Right lobe of liver (tissue), 6 donors: ENCODE results near the gene NKAIN2. TPM values are rescaled to one million over a fixed set of nuclear protein-coding genes. Genes with fewer than 3 reads are reported as not detected.

Source experiments
- ATAC-seq, 4 donors: fragments of 200-7000 bp; cut with Tn5 transposase; one replicate each; pipeline ENCODE4 v1.9.1; 2020; ENCODE audit warnings: mild to moderate bottlenecking in 4 of 4, moderate library complexity in 4 of 4
- DNase-seq, 3 donors: peaks; one replicate each; pipeline ENCODE4 v3.0.0-alpha.2; 2020
- H3K27ac ChIP-seq, 3 donors: fragments of 200-600 bp; one replicate each; pipeline ENCODE4 v1.8.0; 2022
- H3K27me3 ChIP-seq, 2 donors: fragments of 200-600 bp; one replicate each; pipeline ENCODE4 v1.8.0; 2022
- H3K36me3 ChIP-seq, 4 donors: fragments of 200-600 bp; sonication (generic) in 1 of 4; one replicate each; pipeline versions ENCODE4 v1.5.1 to v1.8.0; 2017 to 2022; ENCODE audit warnings: control low read depth in 1 of 4
- H3K4me1 ChIP-seq, 4 donors: fragments of 200-600 bp; sonication (generic) in 1 of 4; one replicate each; pipeline versions ENCODE4 v1.5.1 to v1.8.0; 2017 to 2022; ENCODE audit warnings: control low read depth in 1 of 4
- H3K4me3 ChIP-seq, 3 donors: fragments of 200-600 bp; one replicate each; pipeline ENCODE4 v1.8.0; 2022
- H3K9me3 ChIP-seq, 4 donors: fragments of 200-600 bp; sonication (generic) in 1 of 4; one replicate each; pipeline versions ENCODE4 v1.5.1 to v1.8.0; 2017 to 2022; ENCODE audit warnings: control low read depth in 1 of 4
- CTCF ChIP-seq, 4 donors: fragments of 200-600 bp in 3 of 4; fragments of 450-650 bp in 1 of 4; IDR thresholded peaks; one replicate each; pipeline versions ENCODE4 v1.5.1 to v1.8.0; 2016 to 2022; ENCODE audit warnings: antibody characterized with exemption in 4 of 4, mild to moderate bottlenecking in 2 of 4
- POLR2A ChIP-seq: fragments of 450-650 bp; IDR thresholded peaks from one replicate; pipeline ENCODE4 v1.6.1; 2017; ENCODE audit warnings: antibody characterized with exemption, mild to moderate bottlenecking
- WGBS: methylation state at CpG from one replicate; pipeline ENCODE4 v1.1.6; 2018; ENCODE audit warnings: low coverage, low lambda C conversion rate; ENCODE audit not compliant: insufficient coverage; ENCODE audit errors: missing lambda C conversion rate; 5-methylcytosine and 5-hydroxymethylcytosine counted together
- intact Hi-C, 2 donors: fragments of 100-400 bp; cut with DNase I; formaldehyde crosslinking; loops; one replicate each; pipeline versions ENCODE4 v1.11.2 to v1.14.1; 2022
- total RNA-seq, 6 experiments: library from RNA; depleted of rRNA in 2 of 6; stranded (reverse); fragments of >200 nt in 2 of 6; fragmentation: NEBNext Ultra II Directional in 3 of 6; extraction: Animal tissue kit (Norgen Biotek cat#: 25700) in 3 of 6; gene quantifications; one replicate each; pipeline versions ENCODE4 v1.1.0 to v1.2.4, GENCODE V29; 2016 to 2023
- donor health status: DM: no; HTN: yes; CAD: no.
- donor health status: DM: no; HTN: no; CAD: no.
- donor health status: DM: no; HTN: no; CAD: no.
- donor health status: DM: no; HTN: yes; CAD: no.
- donor health status: DM: no; HTN: yes; CAD: no.

Gene NKAIN2
- total RNA-seq, 6 experiments from 2014 or later = 0.16 to 0.28 TPM; not detected in 4

GRCh38 chr6:124748778-124749177, 945.1 kb downstream of the NKAIN2 start:
- no peak for ATAC-seq
- H3K9me3 ChIP-seq = no peaks in the 10 kb centered on the region
- H3K4me1 ChIP-seq = no peaks in the 10 kb centered on the region
- H3K27me3 ChIP-seq = no peaks in the 10 kb centered on the region
- WGBS = 47% methylated on average over 2 of the region's 2 CpGs
- H3K36me3 ChIP-seq = no peaks in the 10 kb centered on the region
- TF ChIP-seq POLR2A (no peak), CTCF (IDR thresholded peaks at IDR 0.05) (no peak)
- DNase-seq = no peak
- intact Hi-C loops = no loop called here
- H3K4me3 ChIP-seq = no peak overlapping the region
- no peak overlapping the region for H3K27ac ChIP-seq

GRCh38 chr6:124753001-124753400, 949.3 kb downstream of the NKAIN2 start:
- WGBS = 79% methylated on average over 1 of the region's 1 CpG
- TF ChIP-seq CTCF (IDR thresholded peaks at IDR 0.05) (no peak), POLR2A (no peak)
- no peaks in the 10 kb centered on the region for H3K4me1 ChIP-seq
- no peaks in the 10 kb centered on the region for H3K27me3 ChIP-seq
- DNase-seq (no peak), ATAC-seq (no peak)
- intact Hi-C loops = no loop called here
- H3K9me3 ChIP-seq = no peaks in the 10 kb centered on the region
- no peaks in the 10 kb centered on the region for H3K36me3 ChIP-seq
- no peak overlapping the region for H3K4me3 ChIP-seq
- H3K27ac ChIP-seq = no peak overlapping the region

- Histone ChIP-seq H3K27me3 (no peaks in the 10 kb centered on the region), H3K27ac (no peak overlapping the region), H3K4me1 (no peaks in the 10 kb centered on the region), H3K4me3 (no peak overlapping the region), H3K36me3 (no peaks in the 10 kb centered on the region), H3K9me3 (no peaks in the 10 kb centered on the region)
- TF ChIP-seq POLR2A = no peak
- intact Hi-C loops = no loop called here
- no peak for ATAC-seq
- no peak for DNase-seq
- WGBS = 60% methylated on average over 4 of the region's 4 CpGs
Measured at GRCh38 chr6:124753562-124754105, 950.0 kb downstream of the NKAIN2 start.

- TF ChIP-seq POLR2A (no peak), CTCF (IDR thresholded peaks at IDR 0.05) (no peak)
- WGBS = 61% methylated on average over 2 of the region's 2 CpGs
- Histone ChIP-seq H3K9me3 (no peaks in the 10 kb centered on the region), H3K4me3 (no peak overlapping the region), H3K27me3 (no peaks in the 10 kb centered on the region), H3K4me1 (no peaks in the 10 kb centered on the region), H3K27ac (no peak overlapping the region), H3K36me3 (no peaks in the 10 kb centered on the region)
- intact Hi-C loops = no loop called here
- ATAC-seq (no peak), DNase-seq (no peak)
Measured at GRCh38 chr6:124755321-124755720, 951.7 kb downstream of the NKAIN2 start.

GRCh38 chr6:124757560-124757959, 953.9 kb downstream of the NKAIN2 start:
- H3K4me3 ChIP-seq = no peak overlapping the region
- H3K27me3 ChIP-seq = no peaks in the 10 kb centered on the region
- H3K36me3 ChIP-seq = no peaks in the 10 kb centered on the region
- no peak for TF ChIP-seq POLR2A
- TF ChIP-seq CTCF (IDR thresholded peaks at IDR 0.05) = no peak
- no peaks in the 10 kb centered on the region for H3K9me3 ChIP-seq
- intact Hi-C loops = no loop called here
- no peaks in the 10 kb centered on the region for H3K4me1 ChIP-seq
- no peak overlapping the region for H3K27ac ChIP-seq
- DNase-seq (no peak), ATAC-seq (no peak)
